Measurements from ENCODE around the gene DIDO1.

The DIDO1 gene

GRCh38 chr20:62952968-62953838, 26.9 kb upstream of the DIDO1 start:
- H3K4me2 ChIP-seq, result peak overlapping the region; percentile 97 to 100 (median 100)
- peaks cover 29 to 68% (median 39%) of the 10 kb centered on the region in 11 experiments; a peak in 21 of 22 replicates for H4K20me1 ChIP-seq
- H3K4me3 ChIP-seq, result peak overlapping the region; percentile 58 to 84 (median 76)
- no peaks in the 10 kb centered on the region for H3K27me3 ChIP-seq
- peaks cover 57 to 88% (median 76%) of the 10 kb centered on the region in 10 experiments for H3K4me1 ChIP-seq
- peak overlapping the region; percentile 80 to 94 (median 87) for H3K27ac ChIP-seq
- H3K9ac ChIP-seq, result peak overlapping the region; percentile 82 to 92 (median 87)
- peaks cover 4 to 16% (median 13%) of the 10 kb centered on the region in 11 experiments; a peak in 19 of 22 replicates for H3K9me3 ChIP-seq (replicated peaks in 1 of 11)
- no peak for TF ChIP-seq Cebpa-rat (IDR thresholded peaks at IDR 0.05)
- H3K36me3 ChIP-seq, result peaks cover 51 to 60% (median 54%) of the 10 kb centered on the region in 11 experiments

GRCh38 chr20:62952373-62952967, 26.2 kb upstream of the DIDO1 start, which contains the start of gene SLC17A9:
Gene SLC17A9 (plus strand): TSS chr20:62952709. CDS start chr20:62952831, 122 bp downstream.
- Histone ChIP-seq H3K4me2 (peak within 1 kb of the TSS; percentile 97 to 100 (median 100)), H3K4me1 (peaks cover 57 to 80% (median 69%) of the 10 kb centered on the region in 10 experiments), H3K36me3 (peaks cover 51 to 60% (median 54%) of the 10 kb centered on the region in 11 experiments), H3K27ac (peak within 1 kb of the TSS; percentile 80 to 94 (median 87)), H4K20me1 (peaks cover 26 to 68% (median 37%) of the 10 kb centered on the region in 11 experiments; a peak in 21 of 22 replicates), H3K27me3 (no peaks in the 10 kb centered on the region), H3K4me3 (peak within 1 kb of the TSS; percentile 58 to 84 (median 76)), H3K9ac (peak within 1 kb of the TSS; percentile 82 to 92 (median 87)), H3K9me3 (replicated peaks in 1 of 11) (peaks cover 4 to 20% (median 17%) of the 10 kb centered on the region in 11 experiments; a peak in 19 of 22 replicates)
- no peak for TF ChIP-seq Cebpa-rat (IDR thresholded peaks at IDR 0.05)

GRCh38 chr20:62951896-62952372, 25.6 kb upstream of the DIDO1 start:
- Histone ChIP-seq H3K4me1 (peaks cover 56 to 75% (median 63%) of the 10 kb centered on the region in 10 experiments), H4K20me1 (peaks cover 25 to 68% (median 37%) of the 10 kb centered on the region in 11 experiments; a peak in 21 of 22 replicates), H3K9me3 (replicated peaks in 1 of 11) (peaks cover 4 to 20% (median 17%) of the 10 kb centered on the region in 11 experiments; a peak in 19 of 22 replicates), H3K36me3 (peaks cover 51 to 60% (median 54%) of the 10 kb centered on the region in 11 experiments), H3K27ac (peak overlapping the region; percentile 43 to 94 (median 87)), H3K4me3 (peak overlapping the region; percentile 58 to 84 (median 76)), H3K27me3 (no peaks in the 10 kb centered on the region), H3K9ac (peak overlapping the region; percentile 77 to 92 (median 87)), H3K4me2 (peak overlapping the region; percentile 97 to 100 (median 100))
- no peak for TF ChIP-seq Cebpa-rat (IDR thresholded peaks at IDR 0.05)

- Histone ChIP-seq H3K4me2 (peak overlapping the region; percentile 97 to 100 (median 100)), H3K9me3 (replicated peaks in 1 of 11) (peaks cover 4 to 20% (median 17%) of the 10 kb centered on the region in 11 experiments; a peak in 19 of 22 replicates), H3K27me3 (no peaks in the 10 kb centered on the region), H3K27ac (peak overlapping the region in 6 of 11 experiments; percentile 80 to 94 (median 88); a peak in 9 of 22 replicates), H3K9ac (peak overlapping the region in 8 of 11 experiments; percentile 77 to 92 (median 86); a peak in 10 of 22 replicates), H3K4me3 (peak overlapping the region in 4 of 10 experiments; percentile 58 to 84 (median 72); a peak in 5 of 20 replicates), H3K36me3 (peaks cover 51 to 60% (median 54%) of the 10 kb centered on the region in 11 experiments), H4K20me1 (peaks cover 20 to 68% (median 37%) of the 10 kb centered on the region in 11 experiments; a peak in 21 of 22 replicates), H3K4me1 (peaks cover 50 to 69% (median 57%) of the 10 kb centered on the region in 10 experiments)
- no peak for TF ChIP-seq Cebpa-rat (IDR thresholded peaks at IDR 0.05)
Measured at GRCh38 chr20:62951143-62951895, 25.0 kb upstream of the DIDO1 start.

GRCh38 chr20:62950741-62951140, 24.4 kb upstream of the DIDO1 start:
- no peak for TF ChIP-seq Cebpa-rat (IDR thresholded peaks at IDR 0.05)
- H3K9ac ChIP-seq, result no peak overlapping the region
- H3K36me3 ChIP-seq, result peaks cover 51 to 60% (median 55%) of the 10 kb centered on the region in 11 experiments

GRCh38 chr20:62949962-62950361, 23.7 kb upstream of the DIDO1 start:
- peaks cover 36 to 55% (median 44%) of the 10 kb centered on the region in 10 experiments for H3K4me1 ChIP-seq
- H3K36me3 ChIP-seq, result peaks cover 57 to 63% (median 60%) of the 10 kb centered on the region in 11 experiments
- TF ChIP-seq Cebpa-rat (IDR thresholded peaks at IDR 0.05), result no peak
- peaks cover 18 to 68% (median 33%) of the 10 kb centered on the region in 11 experiments; a peak in 20 of 22 replicates for H4K20me1 ChIP-seq
- no peak overlapping the region for H3K9ac ChIP-seq
- no peak overlapping the region for H3K4me3 ChIP-seq
- peak overlapping the region in 5 of 11 experiments; percentile 7 to 33 (median 12); a peak in 5 of 22 replicates for H3K4me2 ChIP-seq
- H3K27ac ChIP-seq, result no peak overlapping the region
- H3K9me3 ChIP-seq (replicated peaks in 1 of 11), result peaks cover 4 to 20% (median 17%) of the 10 kb centered on the region in 11 experiments; a peak in 19 of 22 replicates
- no peaks in the 10 kb centered on the region for H3K27me3 ChIP-seq

More at GRCh38 chr20:62950741-62951140, 24.4 kb upstream of the DIDO1 start:
- no peaks in the 10 kb centered on the region for H3K27me3 ChIP-seq
- H3K4me1 ChIP-seq, result peaks cover 44 to 63% (median 52%) of the 10 kb centered on the region in 10 experiments
- H3K27ac ChIP-seq, result no peak overlapping the region
- H3K4me3 ChIP-seq, result no peak overlapping the region
- peaks cover 20 to 68% (median 37%) of the 10 kb centered on the region in 11 experiments; a peak in 21 of 22 replicates for H4K20me1 ChIP-seq
- H3K9me3 ChIP-seq (replicated peaks in 1 of 11), result peaks cover 4 to 20% (median 17%) of the 10 kb centered on the region in 11 experiments; a peak in 19 of 22 replicates
- peak overlapping the region in 5 of 11 experiments; percentile 97 to 100 (median 100); a peak in 3 of 22 replicates for H3K4me2 ChIP-seq

- Histone ChIP-seq H3K4me2 (peak overlapping the region in 3 of 11 experiments; percentile 7 to 12 (median 11); a peak in 2 of 22 replicates), H3K9me3 (replicated peaks in 1 of 11) (peaks cover 4 to 20% (median 17%) of the 10 kb centered on the region in 11 experiments; a peak in 19 of 22 replicates), H3K4me3 (no peak overlapping the region), H3K27ac (no peak overlapping the region), H3K9ac (no peak overlapping the region), H3K36me3 (peaks cover 64 to 69% (median 67%) of the 10 kb centered on the region in 11 experiments), H4K20me1 (peaks cover 18 to 68% (median 30%) of the 10 kb centered on the region in 11 experiments; a peak in 16 of 22 replicates), H3K4me1 (peaks cover 29 to 48% (median 37%) of the 10 kb centered on the region in 10 experiments), H3K27me3 (no peaks in the 10 kb centered on the region)
- no peak for TF ChIP-seq Cebpa-rat (IDR thresholded peaks at IDR 0.05)
Measured at GRCh38 chr20:62949153-62949821, 23.0 kb upstream of the DIDO1 start.
